Natural killer cell (primary cell): ENCODE results near the gene SDC3. TPM values are rescaled to one million over a fixed set of nuclear protein-coding genes. Genes with fewer than 3 reads are reported as not detected.

Source experiments
- ATAC-seq, 3 donors: fragments of 150-1000 bp in 2 of 3; fragments of 200-7000 bp in 1 of 3; cut with Tn5 transposase; 1 replicate in 1 of 3; 2 replicates in 2 of 3; pipeline ENCODE4 v1.10.0; 2021; ENCODE audit warnings: mild to moderate bottlenecking in 2 of 3, moderate library complexity in 2 of 3
- DNase-seq, 2 donors: peaks; one replicate each; pipeline versions ENCODE4 v3.0.0 to v3.0.0-alpha.2; 2013 to 2021; ENCODE audit warnings: mixed read lengths in 1 of 2
- H3K27ac ChIP-seq: one replicate; pipeline ENCODE4 v1.5.1; 2013; ENCODE audit warnings: mild to moderate bottlenecking, low read length
- H3K27me3 ChIP-seq: one replicate; pipeline ENCODE4 v1.6.1; 2013; ENCODE audit warnings: low read length; ENCODE audit not compliant: control insufficient read depth, insufficient read depth
- H3K36me3 ChIP-seq: one replicate; pipeline ENCODE4 v1.6.1; 2013; ENCODE audit warnings: low read length; ENCODE audit not compliant: control insufficient read depth, insufficient read depth
- H3K4me1 ChIP-seq: one replicate; pipeline ENCODE4 v1.6.1; 2013; ENCODE audit warnings: low read length; ENCODE audit not compliant: control insufficient read depth, insufficient read depth
- H3K4me3 ChIP-seq: one replicate; pipeline ENCODE4 v1.5.1; 2013; ENCODE audit warnings: low read length
- H3K9me3 ChIP-seq: one replicate; pipeline ENCODE4 v1.6.1; 2013; ENCODE audit warnings: low read length; ENCODE audit not compliant: control insufficient read depth, insufficient read depth
- H3K27ac Mint-ChIP-seq, 2 donors: one replicate each; pipeline ENCODE4 v1.8.0; 2022; ENCODE audit warnings: mild to moderate bottlenecking in 2 of 2, mixed read lengths in 2 of 2, moderate library complexity in 1 of 2
- H3K27me3 Mint-ChIP-seq, 2 donors: one replicate each; pipeline ENCODE4 v1.8.0; 2022; ENCODE audit warnings: low read depth in 2 of 2, mixed read lengths in 2 of 2
- H3K36me3 Mint-ChIP-seq: one replicate; pipeline ENCODE4 v1.8.0; 2022; ENCODE audit warnings: mixed read lengths
- H3K4me1 Mint-ChIP-seq, 2 donors: one replicate each; pipeline ENCODE4 v1.8.0; 2022; ENCODE audit warnings: mixed read lengths in 2 of 2
- H3K4me3 Mint-ChIP-seq: one replicate; pipeline ENCODE4 v1.8.0; 2022; ENCODE audit warnings: mild to moderate bottlenecking, moderate library complexity, mixed read lengths
- H3K9me3 Mint-ChIP-seq, 2 donors: one replicate each; pipeline ENCODE4 v1.8.0; 2022; ENCODE audit warnings: mixed read lengths in 2 of 2
- WGBS: methylation state at CpG from one replicate; pipeline ENCODE4 v1.1.7; 2013; ENCODE audit warnings: missing lambda C conversion rate; ENCODE audit not compliant: insufficient coverage; 5-methylcytosine and 5-hydroxymethylcytosine counted together
- intact Hi-C: fragments of 100-400 bp; cut with micrococcal nuclease; formaldehyde crosslinking; loops from one replicate; pipeline ENCODE4 v1.14.2; 2022
- total RNA-seq, 4 donors: library from RNA; stranded (reverse); fragments of 120-200 nt in 1 of 4; gene quantifications; one replicate each; pipeline versions ENCODE4 v1.2.3 to v1.2.4, GENCODE V29; 2013 to 2022
- TF ChIP-seq, protein P1 (sequence below): fragments of 200-600 bp; IDR thresholded peaks from one replicate; pipeline ENCODE4 v1.8.0; 2022; ENCODE audit warnings: antibody characterized with exemption

Gene SDC3
- total RNA-seq, 3 donors from 2014 or later (not counting 1 experiment from before 2014, with no cell fraction given) = 0.33 to 0.63 TPM; not detected in 1

DNA sequence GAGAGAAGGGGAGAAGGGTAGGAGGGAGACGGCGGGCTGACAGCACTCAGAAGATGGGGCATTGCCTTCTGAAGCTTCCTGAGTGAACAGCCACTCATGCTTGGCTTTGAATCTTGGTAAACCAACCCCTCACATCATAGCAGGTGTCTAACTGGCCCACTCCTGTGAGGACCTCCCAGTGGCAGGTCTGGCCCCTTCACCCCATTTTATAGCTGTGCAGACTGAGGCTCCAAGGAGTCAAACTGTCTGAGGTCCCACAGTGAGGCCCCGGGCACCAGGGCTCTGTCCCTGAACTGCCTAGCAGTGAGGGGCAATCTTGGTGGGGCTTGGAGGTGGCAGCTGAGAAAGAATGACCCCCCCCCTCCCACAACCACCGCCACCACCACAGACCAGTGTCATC, 41.0 kb downstream of the SDC3 start:
- Histone ChIP-seq H3K27ac (no peak overlapping the region), H3K36me3 (no peaks in the 10 kb centered on the region), H3K4me1 (peaks cover 17% of the 10 kb centered on the region), H3K27me3 (peaks cover 39% of the 10 kb centered on the region), H3K9me3 (peaks cover 13% of the 10 kb centered on the region), H3K4me3 (no peak overlapping the region)
- 82% methylated on average over 3 of the region's 4 CpGs for WGBS
- no peak for DNase-seq
- no peaks in the 10 kb centered on the region for H3K36me3 Mint-ChIP-seq
- ATAC-seq = no peak
- intact Hi-C loops = loop anchor here (10.0 kb wide), 1 partner anchor 57 kb away; no protein-coding TSS in a partner anchor
- TF ChIP-seq, protein P1, sequence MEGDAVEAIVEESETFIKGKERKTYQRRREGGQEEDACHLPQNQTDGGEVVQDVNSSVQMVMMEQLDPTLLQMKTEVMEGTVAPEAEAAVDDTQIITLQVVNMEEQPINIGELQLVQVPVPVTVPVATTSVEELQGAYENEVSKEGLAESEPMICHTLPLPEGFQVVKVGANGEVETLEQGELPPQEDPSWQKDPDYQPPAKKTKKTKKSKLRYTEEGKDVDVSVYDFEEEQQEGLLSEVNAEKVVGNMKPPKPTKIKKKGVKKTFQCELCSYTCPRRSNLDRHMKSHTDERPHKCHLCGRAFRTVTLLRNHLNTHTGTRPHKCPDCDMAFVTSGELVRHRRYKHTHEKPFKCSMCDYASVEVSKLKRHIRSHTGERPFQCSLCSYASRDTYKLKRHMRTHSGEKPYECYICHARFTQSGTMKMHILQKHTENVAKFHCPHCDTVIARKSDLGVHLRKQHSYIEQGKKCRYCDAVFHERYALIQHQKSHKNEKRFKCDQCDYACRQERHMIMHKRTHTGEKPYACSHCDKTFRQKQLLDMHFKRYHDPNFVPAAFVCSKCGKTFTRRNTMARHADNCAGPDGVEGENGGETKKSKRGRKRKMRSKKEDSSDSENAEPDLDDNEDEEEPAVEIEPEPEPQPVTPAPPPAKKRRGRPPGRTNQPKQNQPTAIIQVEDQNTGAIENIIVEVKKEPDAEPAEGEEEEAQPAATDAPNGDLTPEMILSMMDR = no peak
- peaks cover 35 to 41% of the 10 kb centered on the region in 2 donors for H3K27me3 Mint-ChIP-seq
- peaks cover 6 to 11% of the 10 kb centered on the region in 2 donors for H3K4me1 Mint-ChIP-seq
- H3K9me3 Mint-ChIP-seq = no peaks in the 10 kb centered on the region
- no peak overlapping the region for H3K27ac Mint-ChIP-seq
- no peak overlapping the region for H3K4me3 Mint-ChIP-seq

DNA sequence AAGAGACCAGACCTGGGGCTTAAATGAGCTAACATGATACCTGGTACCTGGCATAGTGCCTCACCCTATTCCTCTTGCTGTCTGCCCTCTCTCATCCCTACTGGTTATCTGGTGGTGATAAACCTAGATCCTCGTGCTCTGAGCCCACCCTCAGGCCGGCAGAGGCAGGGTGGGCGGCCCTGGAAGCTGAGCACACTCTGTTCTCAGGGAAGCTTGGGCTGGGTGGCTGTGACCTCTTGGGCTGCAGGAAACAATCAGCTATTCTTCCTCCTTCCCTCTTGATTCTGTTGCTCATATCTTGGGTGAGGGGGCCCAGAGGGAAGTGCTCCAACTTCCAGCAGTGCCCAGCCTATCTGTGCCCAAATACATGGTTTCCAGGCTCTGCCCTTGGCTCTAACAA, 42.0 kb downstream of the SDC3 start:
- H3K36me3 Mint-ChIP-seq = no peaks in the 10 kb centered on the region
- H3K4me1 ChIP-seq = peaks cover 17% of the 10 kb centered on the region
- TF ChIP-seq, protein P1 = no peak
- no peak overlapping the region for H3K27ac Mint-ChIP-seq
- H3K27ac ChIP-seq = no peak overlapping the region
- H3K4me3 ChIP-seq = no peak overlapping the region
- WGBS = 63% methylated on average over 3 of the region's 3 CpGs
- peaks cover 27 to 34% of the 10 kb centered on the region in 2 donors for H3K27me3 Mint-ChIP-seq
- H3K9me3 Mint-ChIP-seq = no peaks in the 10 kb centered on the region
- no peaks in the 10 kb centered on the region for H3K36me3 ChIP-seq
- H3K4me3 Mint-ChIP-seq = no peak overlapping the region
- H3K9me3 ChIP-seq = peaks cover 3% of the 10 kb centered on the region
- peaks cover 36% of the 10 kb centered on the region for H3K27me3 ChIP-seq
- ATAC-seq = no peak
- no peak for DNase-seq
- H3K4me1 Mint-ChIP-seq = peaks cover 6 to 11% of the 10 kb centered on the region in 2 donors
- intact Hi-C loops = loop anchor here (10.0 kb wide), 1 partner anchor 58 kb away; no protein-coding TSS in a partner anchor

DNA sequence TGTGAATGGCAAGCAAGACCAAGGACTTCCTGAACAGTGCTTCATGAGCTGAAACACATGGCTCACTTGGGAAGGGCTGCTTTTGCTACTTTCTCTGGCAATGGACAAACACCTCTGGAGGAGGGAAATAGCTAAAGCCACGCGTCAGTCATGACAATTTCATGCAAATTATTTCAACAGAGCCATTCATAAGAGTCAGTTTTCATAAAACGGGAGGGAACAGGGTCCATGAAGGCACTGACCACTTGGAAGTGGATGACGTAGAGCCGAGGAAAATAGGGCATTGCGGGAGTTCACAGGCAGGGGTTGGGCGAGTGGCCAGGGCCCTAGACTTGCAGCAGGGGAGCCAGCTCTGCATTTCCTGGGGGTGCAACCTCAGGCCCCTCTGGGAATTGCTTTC, 43.9 kb downstream of the SDC3 start:
- H3K9me3 Mint-ChIP-seq = no peaks in the 10 kb centered on the region
- ATAC-seq (no peak), DNase-seq (no peak)
- no peak overlapping the region for H3K4me3 ChIP-seq
- intact Hi-C loops = loop anchor here (10.0 kb wide), 1 partner anchor 60 kb away; no protein-coding TSS in a partner anchor
- no peak overlapping the region for H3K4me3 Mint-ChIP-seq
- WGBS = 75% methylated on average over 7 of the region's 7 CpGs
- peaks cover 6 to 13% of the 10 kb centered on the region in 2 donors for H3K4me1 Mint-ChIP-seq
- no peaks in the 10 kb centered on the region for H3K36me3 ChIP-seq
- no peaks in the 10 kb centered on the region for H3K36me3 Mint-ChIP-seq
- no peak overlapping the region for H3K27ac Mint-ChIP-seq
- no peaks in the 10 kb centered on the region for H3K9me3 ChIP-seq
- peaks cover 38 to 41% of the 10 kb centered on the region in 2 donors for H3K27me3 Mint-ChIP-seq
- TF ChIP-seq, protein P1 = no peak
- no peak overlapping the region for H3K27ac ChIP-seq
- peaks cover 30% of the 10 kb centered on the region for H3K27me3 ChIP-seq
- peaks cover 13% of the 10 kb centered on the region for H3K4me1 ChIP-seq
